Naive thymus-derived CD8-positive, alpha-beta T cell (primary cell): ENCODE results near the gene PRTN3. TPM values are rescaled to one million over a fixed set of nuclear protein-coding genes. Genes with fewer than 3 reads are reported as not detected.
A peak's percentile ranks its signal among the peaks of the same experiment; 100 is the strongest.
"Not testable (repeated sequence)": the region's sequence is repeated elsewhere in the genome, so short reads cannot be mapped to it uniquely, and the experiment has no call there.

Experiments
- ATAC-seq, 2 donors: fragments of 150-1000 bp; cut with Tn5 transposase in 1 of 2; sonication (Bioruptor Pico), chemical (Tn5 transposase) in 1 of 2; 1 replicate in 1 of 2; 2 replicates in 1 of 2; pipeline ENCODE4 v1.10.0; 2021; ENCODE audit warnings: mild to moderate bottlenecking in 2 of 2, moderate library complexity in 2 of 2
- POLR2A ChIA-PET: fragments of 350-600 bp; sonication (Branson Sonifier 250); formaldehyde crosslinking; loops from one replicate; lab custom pipeline; 2021; ENCODE audit warnings: antibody characterized with exemption; lab: Charles Lee
- DNase-seq, 10 donors: peaks; one replicate each; pipeline versions ENCODE4 v3.0.0 to v3.0.0-alpha.2; 2020 to 2022
- H3K27ac Mint-ChIP-seq, 10 donors: one replicate each; pipeline ENCODE4 v1.8.0; 2020 to 2022; ENCODE audit warnings: mild to moderate bottlenecking in 10 of 10, mixed read lengths in 10 of 10, moderate library complexity in 4 of 10, inconsistent platforms in 1 of 10
- H3K27me3 Mint-ChIP-seq, 5 donors: one replicate each; pipeline ENCODE4 v1.8.0; 2021 to 2022; ENCODE audit warnings: mixed read lengths in 5 of 5
- H3K36me3 Mint-ChIP-seq, 3 donors: one replicate each; pipeline ENCODE4 v1.8.0; 2020 to 2022; ENCODE audit warnings: mixed read lengths in 3 of 3, mild to moderate bottlenecking in 2 of 3, inconsistent platforms in 1 of 3
- H3K4me1 Mint-ChIP-seq, 4 donors: one replicate each; pipeline ENCODE4 v1.8.0; 2021 to 2022; ENCODE audit warnings: mixed read lengths in 4 of 4
- H3K4me3 Mint-ChIP-seq, 10 donors: one replicate each; pipeline ENCODE4 v1.8.0; 2020 to 2022; ENCODE audit warnings: mild to moderate bottlenecking in 10 of 10, mixed read lengths in 10 of 10, moderate library complexity in 6 of 10, inconsistent platforms in 1 of 10
- H3K9me3 Mint-ChIP-seq, 9 donors: one replicate each; pipeline ENCODE4 v1.8.0; 2020 to 2022; ENCODE audit warnings: mixed read lengths in 9 of 9, mild to moderate bottlenecking in 3 of 9, inconsistent platforms in 1 of 9, moderate library complexity in 1 of 9
- polyA plus RNA-seq, 3 donors: library from polyadenylated mRNA; unstranded; fragments of 300-500 nt; fragmentation: Illumina TruSeq; gene quantifications; one replicate each; pipeline ENCODE4 v1.2.3, GENCODE V29; 2021
- total RNA-seq, 8 experiments: library from RNA in 2 of 8; stranded (reverse) in 2 of 8; gene quantifications; one replicate each; pipeline ENCODE4 v1.2.3 and lab custom pipeline; 2021 to 2026

PRTN3 gene
- total and polyA plus RNA-seq, 5 experiments from 2014 or later = not detected

- no peaks in the 10 kb centered on the region for H3K27me3 Mint-ChIP-seq
- ATAC-seq = no peak
- DNase-seq = no peak
- POLR2A ChIA-PET = no interaction called here
- no peaks in the 10 kb centered on the region for H3K9me3 Mint-ChIP-seq
- H3K27ac Mint-ChIP-seq = no peak overlapping the region
- peaks cover 0 to 34% (median 2%) of the 10 kb centered on the region in 3 donors for H3K36me3 Mint-ChIP-seq
- peaks cover 0 to 25% (median 5%) of the 10 kb centered on the region in 4 donors for H3K4me1 Mint-ChIP-seq
- no peak overlapping the region for H3K4me3 Mint-ChIP-seq
Observed at GRCh38 chr19:885536-886224, 44.9 kb downstream of the PRTN3 start.

GRCh38 chr19:887072-887471, 46.3 kb downstream of the PRTN3 start:
- peak overlapping the region in 3 of 10 donors; percentile 81 to 96 (median 89) for H3K27ac Mint-ChIP-seq
- no peaks in the 10 kb centered on the region for H3K9me3 Mint-ChIP-seq
- peak overlapping the region in 2 of 10 donors; percentile 14 to 45 for H3K4me3 Mint-ChIP-seq
- peaks cover 0 to 28% (median 2%) of the 10 kb centered on the region in 3 donors for H3K36me3 Mint-ChIP-seq
- ATAC-seq (no peak), DNase-seq (no peak)
- H3K4me1 Mint-ChIP-seq = peaks cover 4 to 31% (median 14%) of the 10 kb centered on the region in 4 donors
- no peaks in the 10 kb centered on the region for H3K27me3 Mint-ChIP-seq
- POLR2A ChIA-PET = interaction anchor here (1.1 to 14.3 kb wide), 4 partner anchors 10 to 30 kb away, joined by 3 to 376 read pairs (median 4); partner anchors contain the start of gene KISS1R

GRCh38 chr19:887599-887998, 46.8 kb downstream of the PRTN3 start:
- peak overlapping the region in 3 of 10 donors; percentile 81 to 96 (median 89) for H3K27ac Mint-ChIP-seq

GRCh38 chr19:888581-889385, 48.0 kb downstream of the PRTN3 start:
- H3K4me3 Mint-ChIP-seq = peak overlapping the region in 6 of 10 donors; percentile 20 to 74 (median 53)
- DNase-seq (peak in 3 of 10 donors; percentile 42 to 75 (median 58)), ATAC-seq (peak in 1 of 2 donors; percentile 48)
- H3K36me3 Mint-ChIP-seq = peaks cover 0 to 22% (median 3%) of the 10 kb centered on the region in 3 donors
- peaks cover 0 to 3% (median 0%) of the 10 kb centered on the region in 5 donors for H3K27me3 Mint-ChIP-seq
- peaks cover 6 to 39% (median 26%) of the 10 kb centered on the region in 4 donors for H3K4me1 Mint-ChIP-seq
- POLR2A ChIA-PET = interaction anchor here (0.6 to 14.3 kb wide), 10 partner anchors 10 to 187 kb away, joined by 3 to 376 read pairs (median 4); partner anchors contain the start of gene KISS1R
- peak overlapping the region in 7 of 10 donors; percentile 18 to 96 (median 84) for H3K27ac Mint-ChIP-seq
- H3K9me3 Mint-ChIP-seq = no peaks in the 10 kb centered on the region

More at GRCh38 chr19:887599-887998, 46.8 kb downstream of the PRTN3 start:
- H3K4me3 Mint-ChIP-seq = peak overlapping the region in 2 of 10 donors; percentile 1 to 74
- ATAC-seq (no peak), DNase-seq (no peak)
- peaks cover 2 to 32% (median 17%) of the 10 kb centered on the region in 4 donors for H3K4me1 Mint-ChIP-seq
- H3K9me3 Mint-ChIP-seq = no peaks in the 10 kb centered on the region
- POLR2A ChIA-PET = interaction anchor here (0.6 to 14.3 kb wide), 6 partner anchors 9 to 1197 kb away, joined by 3 to 376 read pairs (median 4); partner anchors contain the start of gene KISS1R
- H3K36me3 Mint-ChIP-seq = peaks cover 0 to 26% (median 2%) of the 10 kb centered on the region in 3 donors
- no peaks in the 10 kb centered on the region for H3K27me3 Mint-ChIP-seq

- Mint-ChIP-seq H3K4me3 (peak overlapping the region in 6 of 10 donors; percentile 6 to 73 (median 25)), H3K9me3 (no peaks in the 10 kb centered on the region), H3K4me1 (peaks cover 6 to 42% (median 30%) of the 10 kb centered on the region in 4 donors), H3K27ac (peak overlapping the region in 6 of 10 donors; percentile 17 to 89 (median 69)), H3K27me3 (peaks cover 0 to 3% (median 0%) of the 10 kb centered on the region in 5 donors), H3K36me3 (peaks cover 0 to 22% (median 3%) of the 10 kb centered on the region in 3 donors)
- ATAC-seq = no peak
- DNase-seq = no peak
- POLR2A ChIA-PET = interaction anchor here (0.8 to 14.3 kb wide), 5 partner anchors 16 to 29 kb away, joined by 4 to 376 read pairs (median 5); partner anchors contain the start of gene KISS1R
Observed at GRCh38 chr19:889662-890295, 49.0 kb downstream of the PRTN3 start.

GRCh38 chr19:890831-891230, 50.0 kb downstream of the PRTN3 start:
- H3K4me3 Mint-ChIP-seq = peak overlapping the region; percentile 33 to 84 (median 70)
- ATAC-seq = no peak
- POLR2A ChIA-PET = interaction anchor here (0.9 to 14.3 kb wide), 4 partner anchors 15 to 27 kb away, joined by 3 to 376 read pairs (median 4); partner anchors contain the start of gene KISS1R

GRCh38 chr19:891421-892200, 50.8 kb downstream of the PRTN3 start:
- H3K36me3 Mint-ChIP-seq = peaks cover 0 to 22% (median 2%) of the 10 kb centered on the region in 3 donors
- H3K4me3 Mint-ChIP-seq = peak overlapping the region; percentile 44 to 91 (median 80)
- H3K4me1 Mint-ChIP-seq = peaks cover 6 to 45% (median 32%) of the 10 kb centered on the region in 4 donors
- DNase-seq, H3K9me3 Mint-ChIP-seq, H3K27me3 Mint-ChIP-seq, ATAC-seq: not testable (repeated sequence)
- POLR2A ChIA-PET = interaction anchor here (0.9 to 14.3 kb wide), 11 partner anchors 9 to 378 kb away, joined by 3 to 376 read pairs (median 12); partner anchors contain the start of genes CIRBP, KISS1R and WDR18
- H3K27ac Mint-ChIP-seq = peak overlapping the region; percentile 37 to 99 (median 76)

More at GRCh38 chr19:890831-891230, 50.0 kb downstream of the PRTN3 start:
- H3K27ac Mint-ChIP-seq = peak overlapping the region in 7 of 10 donors; percentile 15 to 79 (median 48)
- H3K27me3 Mint-ChIP-seq = peaks cover 0 to 3% (median 0%) of the 10 kb centered on the region in 5 donors
- DNase-seq = no peak
- peaks cover 0 to 19% (median 2%) of the 10 kb centered on the region in 3 donors for H3K36me3 Mint-ChIP-seq
- H3K4me1 Mint-ChIP-seq = peaks cover 6 to 45% (median 32%) of the 10 kb centered on the region in 4 donors
- no peaks in the 10 kb centered on the region for H3K9me3 Mint-ChIP-seq

GRCh38 chr19:892243-892893, 51.6 kb downstream of the PRTN3 start:
- DNase-seq = peak in 1 of 10 donors; percentile 53
- POLR2A ChIA-PET = interaction anchor here (0.6 to 14.3 kb wide), 20 partner anchors 10 to 377 kb away, joined by 3 to 376 read pairs (median 7); partner anchors contain the start of genes ARHGAP45, CIRBP, KISS1R and R3HDM4
- Mint-ChIP-seq H3K27me3 (peaks cover 0 to 3% (median 0%) of the 10 kb centered on the region in 5 donors), H3K36me3 (peaks cover 0 to 25% (median 6%) of the 10 kb centered on the region in 3 donors), H3K4me3 (peak overlapping the region; percentile 73 to 91 (median 80)), H3K9me3 (no peaks in the 10 kb centered on the region), H3K4me1 (peaks cover 6 to 41% (median 32%) of the 10 kb centered on the region in 4 donors), H3K27ac (peak overlapping the region; percentile 59 to 99 (median 80))
- ATAC-seq = peak in 1 of 2 donors; percentile 22

- Mint-ChIP-seq H3K27me3 (peaks cover 0 to 3% (median 0%) of the 10 kb centered on the region in 5 donors), H3K4me3 (peak within 1 kb of the TSS; percentile 88 to 96 (median 91)), H3K36me3 (peaks cover 0 to 23% (median 6%) of the 10 kb centered on the region in 3 donors), H3K9me3 (no peaks in the 10 kb centered on the region), H3K27ac (peak within 1 kb of the TSS; percentile 97 to 100 (median 99)), H3K4me1 (peaks cover 6 to 38% (median 33%) of the 10 kb centered on the region in 4 donors)
- ATAC-seq (peak; percentile 86 to 96), DNase-seq (peak; percentile 85 to 99 (median 90))
- POLR2A ChIA-PET = interaction anchor here (0.5 to 14.3 kb wide), 24 partner anchors 11 to 1010 kb away, joined by 3 to 376 read pairs (median 7); partner anchors contain the start of genes ARHGAP45, CIRBP, KISS1R and R3HDM4
Observed at GRCh38 chr19:892894-893689, 52.3 kb downstream of the PRTN3 start, which contains the start of the genes MED16 and RNU6-9. MED16 (minus strand) TSS chr19:893187; CDS start chr19:891131, 2,056 bp downstream. RNU6-9 (plus strand) TSS chr19:893484.
